MM.1S (cell line): ENCODE data around the gene ADAMTSL2.

Experiments used
- DNase-seq: peaks from one replicate; pipeline ENCODE4 v3.0.0-alpha.2; 2015
- H2AFZ ChIP-seq: fragments of 300-600 bp; sonication (generic); 2 replicates; pipeline ENCODE4 v1.6.0; 2016; ENCODE audit warnings: antibody characterized with exemption, low read length
- H3F3A ChIP-seq: fragments of 300-600 bp; sonication (generic); 2 replicates; pipeline ENCODE4 v1.6.1; 2016; ENCODE audit warnings: mild to moderate bottlenecking, antibody characterized with exemption, low read length, moderate library complexity, mixed read lengths; ENCODE audit not compliant: insufficient read depth
- H3K27ac ChIP-seq: fragments of 300-600 bp; sonication (generic); 2 replicates; pipeline ENCODE4 v1.5.1; 2016; ENCODE audit warnings: mild to moderate bottlenecking, low read length
- H3K27me3 ChIP-seq: fragments of 300-600 bp; sonication (generic); replicated peaks from 2 replicates; pipeline ENCODE4 v1.6.0; 2016; ENCODE audit warnings: low read length; ENCODE audit not compliant: insufficient read depth
- H3K36me3 ChIP-seq: fragments of 300-600 bp; sonication (generic); replicated peaks from 2 replicates; pipeline ENCODE4 v1.6.1; 2016; ENCODE audit warnings: mild to moderate bottlenecking, low read length, mixed read lengths; ENCODE audit not compliant: insufficient read depth
- H3K4me1 ChIP-seq: fragments of 300-600 bp; sonication (generic); 2 replicates; pipeline ENCODE4 v1.6.1; 2016; ENCODE audit warnings: low read length, mixed read lengths
- H3K4me2 ChIP-seq: fragments of 300-600 bp; sonication (generic); 2 replicates; pipeline ENCODE4 v1.6.0; 2016; ENCODE audit warnings: low read depth, low read length
- H3K4me3 ChIP-seq: fragments of 300-600 bp; sonication (generic); 2 replicates; pipeline ENCODE4 v1.5.1; 2016; ENCODE audit warnings: low read length, mixed read lengths
- H3K79me2 ChIP-seq: fragments of 300-600 bp; sonication (generic); 2 replicates; pipeline ENCODE4 v1.6.1; 2016; ENCODE audit warnings: mixed run types, low read length, mixed read lengths
- H3K9ac ChIP-seq: fragments of 300-600 bp; sonication (generic); 2 replicates; pipeline ENCODE4 v1.6.1; 2016; ENCODE audit warnings: low read length, mixed read lengths
- H3K9me2 ChIP-seq: fragments of 300-600 bp; sonication (generic); replicated peaks from 2 replicates; pipeline ENCODE4 v1.6.1; 2016; ENCODE audit warnings: mild to moderate bottlenecking, low read length, mixed read lengths; ENCODE audit not compliant: insufficient read depth
- H3K9me3 ChIP-seq: fragments of 300-600 bp; sonication (generic); replicated peaks from 2 replicates; pipeline ENCODE4 v1.6.1; 2016; ENCODE audit warnings: mild to moderate bottlenecking, low read length, mixed read lengths; ENCODE audit not compliant: insufficient read depth
- H4K20me1 ChIP-seq: fragments of 300-600 bp; sonication (generic); 2 replicates; pipeline ENCODE4 v1.6.1; 2016; ENCODE audit warnings: mild to moderate bottlenecking, low read length, moderate library complexity, mixed read lengths; ENCODE audit not compliant: insufficient read depth
- CTCF ChIP-seq: fragments of 300-600 bp; sonication (generic); IDR thresholded peaks from 2 replicates; pipeline ENCODE4 v1.5.1; 2016; ENCODE audit warnings: antibody characterized with exemption, low read length, mixed read lengths
- EZH2 ChIP-seq: fragments of 300-600 bp; sonication (generic); optimal IDR thresholded peaks from 2 replicates; pipeline ENCODE3; 2017; ENCODE audit warnings: low read depth, mild to moderate bottlenecking, antibody characterized with exemption, low read length, mixed read lengths
- EZH2phosphoT487 ChIP-seq: fragments of 300-600 bp; sonication (generic); IDR thresholded peaks from 2 replicates; pipeline ENCODE4 v1.6.1; 2018; ENCODE audit warnings: antibody characterized with exemption, low read length

Gene ADAMTSL2

DNA sequence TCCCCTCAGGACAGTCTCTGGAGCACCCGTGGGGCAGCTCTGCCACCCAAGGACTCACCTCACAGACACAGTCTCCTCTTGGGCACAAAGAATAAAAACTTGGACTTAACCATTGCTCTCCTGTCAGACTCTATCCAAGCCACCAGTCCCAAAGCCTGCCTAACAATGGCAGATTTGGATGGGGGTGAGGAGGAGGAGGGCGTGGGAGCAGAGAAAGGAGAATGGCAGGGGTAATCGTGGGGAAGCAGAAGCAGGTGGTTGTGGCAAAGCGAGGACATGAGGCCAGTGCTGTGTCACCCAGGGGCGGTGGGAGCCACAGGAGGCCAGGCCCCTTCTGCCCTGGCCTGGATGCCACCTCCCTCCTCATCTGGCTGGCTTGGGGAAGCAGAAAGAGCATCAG is 80.2 kb downstream of the ADAMTSL2 start:
- Histone ChIP-seq H2AFZ (no peak overlapping the region), H3K4me1 (peaks cover 2% of the 10 kb centered on the region; the same call in 1 of the 2 replicates), H3K9me3 (no peaks in the 10 kb centered on the region), H3K27ac (no peak overlapping the region), H3F3A (no peaks in the 10 kb centered on the region), H3K27me3 (peaks cover 96% of the 10 kb centered on the region), H3K36me3 (no peaks in the 10 kb centered on the region), H3K79me2 (no peaks in the 10 kb centered on the region), H3K4me2 (no peak overlapping the region), H3K4me3 (no peak overlapping the region), H3K9ac (no peak overlapping the region), H4K20me1 (no peaks in the 10 kb centered on the region), H3K9me2 (no peaks in the 10 kb centered on the region)
- DNase-seq, result no peak
- no peak for TF ChIP-seq EZH2phosphoT487
- no peak for TF ChIP-seq EZH2
- TF ChIP-seq CTCF, result no peak

GRCh38 chr9:133615186-133615585 is 80.7 kb downstream of the ADAMTSL2 start:
- Histone ChIP-seq H3K79me2 (no peaks in the 10 kb centered on the region), H3K4me3 (no peak overlapping the region), H3K36me3 (no peaks in the 10 kb centered on the region), H4K20me1 (no peaks in the 10 kb centered on the region), H3K9me2 (no peaks in the 10 kb centered on the region), H3K27ac (no peak overlapping the region), H2AFZ (no peak overlapping the region), H3K4me2 (no peak overlapping the region), H3K27me3 (peaks cover 97% of the 10 kb centered on the region), H3K9ac (no peak overlapping the region), H3K4me1 (peaks cover 5% of the 10 kb centered on the region; the same call in 1 of the 2 replicates), H3K9me3 (no peaks in the 10 kb centered on the region), H3F3A (no peaks in the 10 kb centered on the region)
- DNase-seq, result no peak
- TF ChIP-seq EZH2 (no peak), CTCF (no peak), EZH2phosphoT487 (no peak)

DNA sequence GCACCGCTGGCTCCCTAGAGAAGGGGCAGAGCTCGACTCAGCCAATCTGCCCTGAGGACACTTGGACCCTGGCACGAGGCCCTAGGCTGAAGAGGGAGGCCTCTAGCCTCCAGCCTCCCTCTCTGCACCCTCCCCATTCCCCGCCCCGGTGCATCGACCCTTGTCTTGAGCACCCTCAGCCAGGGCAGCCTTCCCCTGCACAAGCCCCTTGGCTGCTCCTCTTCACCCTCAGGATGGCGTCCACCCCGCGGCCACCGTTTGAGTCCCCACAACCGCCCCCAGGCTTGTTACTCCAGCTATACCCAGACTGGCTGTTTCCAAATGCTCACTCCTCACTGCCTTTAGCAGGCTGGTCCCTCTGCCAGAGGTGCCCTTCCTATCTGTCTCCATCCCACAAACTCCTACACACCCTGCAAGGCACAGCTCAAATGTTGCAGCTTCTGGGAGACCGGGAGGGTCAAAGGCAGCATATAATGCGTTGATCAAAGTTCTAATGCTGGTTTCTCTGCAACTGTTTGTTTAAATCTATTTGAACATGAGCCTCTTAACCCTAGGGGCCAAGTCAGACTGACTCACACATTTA is 81.2 kb downstream of the ADAMTSL2 start:
- Histone ChIP-seq H3K4me1 (peaks cover 5% of the 10 kb centered on the region; the same call in 1 of the 2 replicates), H3K9me3 (no peaks in the 10 kb centered on the region), H3K9ac (no peak overlapping the region), H3K79me2 (no peaks in the 10 kb centered on the region), H3K36me3 (no peaks in the 10 kb centered on the region), H3K4me2 (no peak overlapping the region), H3K27me3 (peaks cover 99% of the 10 kb centered on the region), H2AFZ (no peak overlapping the region), H3K4me3 (no peak overlapping the region), H3K9me2 (no peaks in the 10 kb centered on the region), H3K27ac (no peak overlapping the region), H3F3A (no peaks in the 10 kb centered on the region), H4K20me1 (no peaks in the 10 kb centered on the region)
- no peak for TF ChIP-seq EZH2
- TF ChIP-seq EZH2phosphoT487, result no peak
- TF ChIP-seq CTCF, result no peak
- no peak for DNase-seq
